ENCODE results near the gene SLC25A20.
A peak's percentile ranks its signal among the peaks of the same experiment; 100 is the strongest.
"Not testable (repeated sequence)": the region's sequence is repeated elsewhere in the genome, so short reads cannot be mapped to it uniquely, and the experiment has no call there.

SLC25A20 gene

GRCh38 chr3:48915296-48915695 lies 16.6 kb upstream of the SLC25A20 start:
- H3K9me3 ChIP-seq (ENCODE audit: severe bottlenecking) = no peaks in the 10 kb centered on the region
- DNase-seq = no peak
- H3K27ac ChIP-seq = no peak overlapping the region
- H3K4me3 ChIP-seq (ENCODE audit: low read depth, low read length) = no peak overlapping the region
- H3K27me3 ChIP-seq (ENCODE audit: insufficient read depth, low read depth, severe bottlenecking) = no peaks in the 10 kb centered on the region
- H3K36me3 ChIP-seq = no peaks in the 10 kb centered on the region
- TF ChIP-seq CTCF (IDR thresholded peaks at IDR 0.05; ENCODE audit: low read depth, low read length) = no peak

- H3K36me3 ChIP-seq; H3K4me3 ChIP-seq (ENCODE audit: low read depth, low read length); H3K27me3 ChIP-seq (ENCODE audit: insufficient read depth, low read depth, severe bottlenecking); DNase-seq; H3K9me3 ChIP-seq (ENCODE audit: severe bottlenecking); H3K27ac ChIP-seq: not testable (repeated sequence)
These were observed 8.3 kb upstream of the SLC25A20 start for GRCh38 chr3:48907026-48907425.

- Histone ChIP-seq H3K36me3 (no peaks in the 10 kb centered on the region), H3K4me3 (ENCODE audit: low read depth, low read length) (peak overlapping the region; percentile 82), H3K27me3 (ENCODE audit: insufficient read depth, low read depth, severe bottlenecking) (no peaks in the 10 kb centered on the region), H3K9me3 (ENCODE audit: severe bottlenecking) (no peaks in the 10 kb centered on the region), H3K27ac (no peak overlapping the region)
- DNase-seq = no peak
- TF ChIP-seq CTCF (IDR thresholded peaks at IDR 0.05; ENCODE audit: low read depth, low read length) = no peak
These were observed 591 bp upstream of the SLC25A20 start for GRCh38 chr3:48899273-48899672.

GRCh38 chr3:48897460-48898376 lies 964 bp downstream of the SLC25A20 start:
- Histone ChIP-seq H3K27ac (peak overlapping the region; percentile 66), H3K9me3 (ENCODE audit: severe bottlenecking) (no peaks in the 10 kb centered on the region), H3K27me3 (ENCODE audit: insufficient read depth, low read depth, severe bottlenecking) (no peaks in the 10 kb centered on the region), H3K36me3 (no peaks in the 10 kb centered on the region), H3K4me3 (ENCODE audit: low read depth, low read length) (peak overlapping the region; percentile 82)
- no peak for TF ChIP-seq CTCF (IDR thresholded peaks at IDR 0.05; ENCODE audit: low read depth, low read length)
- no peak for DNase-seq

GRCh38 chr3:48896936-48897335 lies 1.7 kb downstream of the SLC25A20 start:
- Histone ChIP-seq H3K4me3 (ENCODE audit: low read depth, low read length) (no peak overlapping the region), H3K27me3 (ENCODE audit: insufficient read depth, low read depth, severe bottlenecking) (no peaks in the 10 kb centered on the region), H3K36me3 (no peaks in the 10 kb centered on the region), H3K27ac (no peak overlapping the region), H3K9me3 (ENCODE audit: severe bottlenecking) (no peaks in the 10 kb centered on the region)
- no peak for TF ChIP-seq CTCF (IDR thresholded peaks at IDR 0.05; ENCODE audit: low read depth, low read length)
- DNase-seq = no peak

GRCh38 chr3:48894516-48894915 lies 4.2 kb downstream of the SLC25A20 start:
- H3K36me3 ChIP-seq = peaks cover 5% of the 10 kb centered on the region
- no peak overlapping the region for H3K27ac ChIP-seq
- no peak for DNase-seq
- H3K9me3 ChIP-seq (ENCODE audit: severe bottlenecking) = no peaks in the 10 kb centered on the region
- no peaks in the 10 kb centered on the region for H3K27me3 ChIP-seq (ENCODE audit: insufficient read depth, low read depth, severe bottlenecking)
- no peak for TF ChIP-seq CTCF (IDR thresholded peaks at IDR 0.05; ENCODE audit: low read depth, low read length)
- no peak overlapping the region for H3K4me3 ChIP-seq (ENCODE audit: low read depth, low read length)
